GM19193 (cell line): ENCODE data around the gene EVA1B.

Source experiments
- POLR2A ChIP-seq: IDR thresholded peaks from 4 replicates; pipeline ENCODE4 v1.6.1; 2011; ENCODE audit not compliant: insufficient read depth, insufficient read length; ENCODE audit errors: extremely low read depth

Gene EVA1B

DNA sequence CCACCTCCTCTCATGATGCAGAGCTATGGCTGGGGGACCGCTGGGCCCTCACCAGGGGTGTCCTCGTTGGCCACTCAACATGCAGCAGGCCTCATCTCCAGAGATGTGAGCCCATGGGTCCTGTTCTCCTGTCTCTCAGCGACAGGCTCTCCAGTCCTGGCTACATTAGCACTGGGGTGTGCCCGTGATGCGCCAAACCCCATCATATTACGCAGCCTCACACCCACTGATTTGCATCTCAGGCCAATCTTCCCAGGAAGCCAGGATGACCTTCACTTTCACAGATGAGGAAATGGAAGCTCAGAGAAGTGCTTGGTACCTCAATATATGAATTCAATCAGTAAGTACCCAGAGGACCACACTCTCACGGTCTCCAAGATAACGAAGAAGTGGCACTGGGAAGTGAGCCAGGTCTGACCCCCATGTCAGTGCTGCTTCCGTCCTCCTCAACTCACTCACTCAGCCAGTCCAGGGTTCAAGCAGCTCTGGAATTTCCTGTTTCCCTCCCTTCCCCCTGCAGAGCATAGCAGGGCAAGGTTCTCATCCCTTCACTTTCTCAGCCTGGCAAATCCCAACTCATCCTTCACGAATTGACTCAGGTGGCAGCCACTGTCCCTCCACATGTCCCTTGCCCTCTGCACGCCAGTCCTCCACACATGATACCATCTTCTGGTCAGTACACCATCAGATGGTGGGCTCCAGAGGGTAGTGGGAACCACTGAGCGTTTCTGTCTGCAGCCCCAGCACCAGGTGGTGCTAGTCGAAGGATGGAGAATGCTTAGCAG, 28.9 kb upstream of the EVA1B start:
- no peak for TF ChIP-seq POLR2A

DNA sequence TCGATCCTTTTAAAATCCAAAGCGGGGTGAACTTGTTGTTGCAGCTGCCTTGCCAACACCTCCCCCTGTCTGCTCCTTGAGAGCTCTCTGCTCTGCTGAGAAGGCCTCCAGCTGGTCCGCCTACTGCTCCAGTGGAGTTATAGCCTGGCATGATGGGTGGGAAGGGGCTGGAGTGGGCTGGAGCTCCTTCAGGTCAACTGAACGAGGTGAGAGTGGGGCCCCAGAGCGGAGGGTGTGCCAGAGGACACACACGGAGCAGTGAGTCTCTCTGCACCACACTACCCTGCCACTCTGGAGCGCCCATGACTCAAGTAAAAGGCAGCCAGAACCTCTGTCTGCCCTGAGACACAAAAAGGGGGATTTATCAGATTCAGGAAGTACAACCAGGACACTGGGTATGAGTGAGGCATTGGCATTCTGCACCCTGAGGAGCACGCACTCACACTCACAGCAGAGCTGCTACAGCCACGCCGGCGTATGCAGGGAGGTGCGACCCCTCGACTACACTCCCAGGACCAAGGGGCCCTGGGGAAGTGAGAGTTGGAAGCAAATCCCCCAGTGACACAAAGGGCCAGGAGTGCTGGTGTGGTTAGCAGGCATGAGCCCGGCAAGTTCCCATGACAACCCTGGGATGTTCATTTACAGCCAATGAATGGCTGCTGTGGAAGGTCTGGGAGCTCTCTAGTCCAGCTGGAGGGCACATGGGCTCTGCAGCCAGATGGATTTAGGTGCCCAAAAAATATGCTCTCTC, 28.0 kb upstream of the EVA1B start:
- TF ChIP-seq POLR2A: no peak

DNA sequence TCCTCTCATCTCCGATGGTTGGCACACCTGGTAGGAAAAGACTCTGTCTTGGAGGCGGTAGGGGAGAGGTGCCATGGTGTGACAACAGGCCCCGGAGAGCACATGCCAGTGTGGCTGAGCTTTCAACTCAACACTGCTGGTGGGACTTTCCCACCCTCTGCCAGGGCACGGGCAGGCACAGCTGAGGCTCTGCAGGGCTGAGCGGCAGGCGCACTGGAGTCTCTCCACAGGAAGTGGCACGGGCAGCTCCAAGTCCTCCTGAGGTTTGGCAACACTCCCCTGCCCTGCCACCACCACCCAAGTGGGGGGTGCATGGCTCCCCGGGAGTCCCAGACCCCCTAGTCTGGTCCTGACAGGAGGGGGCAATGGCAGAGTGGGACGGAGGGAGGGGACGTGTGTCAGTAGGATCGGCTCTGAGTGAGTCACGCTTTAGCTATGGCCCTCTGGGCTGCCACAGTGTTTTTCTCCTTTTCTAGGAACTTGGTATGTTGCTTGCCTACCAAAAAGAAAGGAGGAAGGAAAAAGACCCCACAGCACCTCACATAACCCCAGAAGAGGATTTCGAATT, 27.3 kb upstream of the EVA1B start:
- no peak for TF ChIP-seq POLR2A

DNA sequence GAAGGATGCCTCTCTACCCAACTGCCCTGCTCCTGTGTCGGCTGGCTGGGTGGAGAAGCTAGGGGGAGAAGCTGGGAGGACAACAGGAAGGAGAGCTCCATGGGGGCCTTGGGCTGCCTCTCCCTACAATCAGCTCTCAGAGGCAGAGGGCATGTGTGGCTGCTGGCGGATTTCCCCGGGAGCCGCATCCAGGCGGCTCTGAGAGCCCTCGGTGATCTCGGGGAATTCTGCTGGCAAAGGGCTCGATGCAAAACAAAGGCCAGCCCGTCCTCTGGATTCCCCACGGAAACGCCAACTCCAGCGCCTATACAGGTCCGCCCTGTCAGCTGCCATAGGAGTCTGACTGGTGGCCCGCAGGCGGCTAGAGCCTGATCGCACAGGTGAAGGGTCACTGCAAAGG, 26.4 kb upstream of the EVA1B start:
- no peak for TF ChIP-seq POLR2A

DNA sequence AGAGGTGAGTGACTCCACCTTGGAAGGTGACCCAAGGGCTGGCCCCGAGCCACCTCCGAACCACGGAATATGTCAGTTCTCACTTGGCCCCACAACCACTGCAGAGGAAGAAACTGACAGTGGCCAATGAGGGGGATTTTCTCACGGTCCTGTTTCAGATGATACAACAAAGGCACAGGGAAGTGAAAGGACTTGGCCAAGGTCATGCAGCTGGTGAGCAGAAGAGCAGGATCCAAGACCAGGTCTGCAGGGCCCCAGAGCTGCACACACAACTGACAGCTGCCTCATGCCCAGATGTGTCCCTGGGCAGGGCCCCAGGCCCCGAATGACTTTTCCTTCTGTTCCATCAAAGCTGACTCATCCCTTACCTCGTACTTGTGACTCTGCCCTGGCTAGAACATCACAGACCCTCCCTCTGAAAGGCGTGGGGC, 25.8 kb upstream of the EVA1B start:
- TF ChIP-seq POLR2A: no peak

DNA sequence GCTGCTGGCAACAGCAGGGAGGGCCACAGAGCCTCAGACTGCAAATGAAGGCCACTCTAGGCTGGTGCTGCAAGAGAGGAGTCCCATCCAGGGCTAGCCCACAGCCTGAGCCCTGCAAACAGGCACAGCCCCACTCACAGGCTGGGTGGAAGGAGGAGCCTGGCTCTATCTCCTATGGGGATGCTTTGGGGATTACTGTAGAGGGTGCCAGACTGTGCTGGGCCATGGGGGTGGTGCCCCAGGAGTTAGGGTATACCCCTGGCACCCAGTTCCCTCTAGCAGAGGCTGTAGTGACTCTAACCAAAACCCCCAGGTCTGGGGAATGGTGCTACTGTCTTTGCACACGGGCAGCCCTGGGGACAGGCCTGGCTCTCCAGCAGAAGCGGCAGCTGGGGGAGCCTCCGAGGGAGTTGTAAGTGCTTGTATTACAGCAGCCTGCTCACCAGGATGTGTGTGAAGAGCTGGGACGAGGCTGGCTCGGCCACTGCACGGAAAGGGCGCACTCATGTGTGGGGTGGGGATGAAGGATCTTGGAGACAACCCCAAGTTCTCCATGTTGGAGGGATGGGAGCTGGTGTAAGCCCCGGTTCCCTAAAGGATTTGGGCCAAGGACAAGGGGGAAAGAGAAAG, 23.4 kb upstream of the EVA1B start:
- no peak for TF ChIP-seq POLR2A

DNA sequence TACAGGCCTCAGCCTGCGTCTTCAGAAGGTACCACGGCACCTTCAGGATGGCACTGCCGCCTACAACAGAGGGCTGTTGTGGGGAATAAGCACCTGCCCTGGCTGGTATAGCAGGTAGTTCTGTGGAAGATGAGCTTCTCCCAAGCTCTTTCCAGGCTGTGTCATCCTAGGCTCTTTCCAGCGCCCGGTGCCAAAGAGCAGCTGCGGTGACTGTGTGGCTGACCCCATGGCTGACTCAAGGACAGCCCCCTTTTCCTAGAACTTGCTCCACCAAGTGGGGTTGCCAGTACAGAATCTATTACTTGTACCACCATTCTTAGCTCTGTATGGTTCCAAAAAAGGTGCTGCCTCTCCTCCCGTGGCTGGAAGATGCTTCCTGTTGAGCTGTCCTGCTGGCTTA, 21.9 kb upstream of the EVA1B start:
- no peak for TF ChIP-seq POLR2A

DNA sequence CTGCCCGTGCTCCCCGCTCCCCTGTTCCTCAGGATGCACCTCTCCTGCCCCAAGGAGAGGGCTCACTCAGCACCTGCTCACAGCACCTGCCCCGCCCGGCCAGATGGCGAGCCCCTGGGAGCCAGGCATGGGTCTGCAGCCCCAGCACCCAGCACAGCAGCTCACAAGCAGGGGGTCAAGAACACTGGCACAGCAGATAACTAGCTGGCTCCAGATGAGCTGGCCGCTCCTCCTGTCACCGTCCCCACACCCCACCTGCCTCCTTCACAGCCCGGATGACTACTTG, 20.9 kb upstream of the EVA1B start:
- TF ChIP-seq POLR2A: no peak

DNA sequence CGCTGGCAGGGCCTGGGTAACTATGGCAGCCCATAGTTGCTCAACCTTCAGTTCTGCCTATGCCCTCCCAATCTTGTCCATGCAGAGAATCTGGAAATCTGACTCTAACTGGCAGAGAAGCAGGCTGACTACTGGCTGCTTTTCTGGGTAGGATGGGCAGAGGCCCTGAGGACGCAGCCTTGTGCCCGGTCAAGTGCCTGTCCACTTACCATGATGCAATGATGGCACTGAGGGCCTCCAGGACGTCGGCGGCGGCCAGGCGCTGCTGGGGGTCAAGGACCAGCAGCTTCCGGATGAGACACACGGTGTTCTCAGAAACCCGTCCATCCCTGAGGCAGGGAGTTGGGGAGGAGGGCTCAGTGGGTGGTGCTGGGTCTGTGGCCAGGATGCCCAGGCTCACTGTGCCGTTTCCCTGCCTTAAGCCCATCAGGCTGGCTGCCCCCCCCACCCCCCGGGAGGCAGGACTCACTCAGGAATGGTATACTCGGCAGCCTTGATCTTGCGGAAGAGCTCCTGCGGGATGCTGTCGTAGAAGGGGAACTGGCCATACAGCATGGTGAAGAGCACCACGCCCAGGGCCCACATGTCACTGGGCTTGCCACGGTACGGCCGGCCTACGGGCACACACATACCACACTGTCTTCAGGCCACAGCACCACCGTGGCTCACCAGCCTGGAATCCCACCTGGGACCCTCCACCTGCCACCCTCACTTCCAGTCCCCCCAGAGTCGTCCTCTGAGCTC, 20.4 kb upstream of the EVA1B start:
- TF ChIP-seq POLR2A: no peak

DNA sequence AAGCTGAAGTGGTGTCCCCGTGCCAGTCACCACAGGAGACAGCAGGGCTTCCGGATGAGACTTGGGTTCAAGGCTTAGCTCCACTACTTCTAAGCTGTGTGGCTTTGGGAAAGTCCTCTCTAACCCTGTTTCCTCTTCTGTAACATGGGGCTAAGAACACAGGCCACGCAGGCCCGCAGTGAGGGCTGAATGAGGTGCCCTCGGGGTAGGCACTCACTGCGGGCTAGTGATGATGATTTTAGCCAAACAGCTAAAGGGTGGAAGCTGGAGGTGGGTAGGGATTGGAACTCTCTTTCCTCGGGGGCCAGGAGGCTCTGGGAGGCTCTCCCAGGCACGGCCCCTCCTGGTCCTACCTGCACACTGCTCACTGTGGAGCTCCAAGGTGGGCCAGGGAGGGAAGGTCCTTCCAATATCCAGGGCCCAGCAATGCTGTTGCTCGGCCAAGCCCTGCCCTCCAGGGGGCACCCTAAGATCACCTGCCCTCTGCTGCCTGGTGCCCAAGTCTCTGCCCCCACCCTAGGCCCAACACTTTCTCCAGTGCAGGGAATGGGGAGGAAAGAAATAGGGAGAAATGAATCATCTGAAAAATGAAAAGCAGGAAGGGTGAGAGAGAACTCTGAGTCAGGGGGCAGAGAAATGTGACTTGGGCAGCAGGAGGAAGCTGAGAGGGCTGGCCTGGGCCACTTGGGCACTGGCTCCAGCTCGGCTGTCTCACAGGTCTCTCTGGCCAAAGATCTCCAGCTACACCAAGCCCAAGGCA, 19.2 kb upstream of the EVA1B start:
- TF ChIP-seq POLR2A: no peak

DNA sequence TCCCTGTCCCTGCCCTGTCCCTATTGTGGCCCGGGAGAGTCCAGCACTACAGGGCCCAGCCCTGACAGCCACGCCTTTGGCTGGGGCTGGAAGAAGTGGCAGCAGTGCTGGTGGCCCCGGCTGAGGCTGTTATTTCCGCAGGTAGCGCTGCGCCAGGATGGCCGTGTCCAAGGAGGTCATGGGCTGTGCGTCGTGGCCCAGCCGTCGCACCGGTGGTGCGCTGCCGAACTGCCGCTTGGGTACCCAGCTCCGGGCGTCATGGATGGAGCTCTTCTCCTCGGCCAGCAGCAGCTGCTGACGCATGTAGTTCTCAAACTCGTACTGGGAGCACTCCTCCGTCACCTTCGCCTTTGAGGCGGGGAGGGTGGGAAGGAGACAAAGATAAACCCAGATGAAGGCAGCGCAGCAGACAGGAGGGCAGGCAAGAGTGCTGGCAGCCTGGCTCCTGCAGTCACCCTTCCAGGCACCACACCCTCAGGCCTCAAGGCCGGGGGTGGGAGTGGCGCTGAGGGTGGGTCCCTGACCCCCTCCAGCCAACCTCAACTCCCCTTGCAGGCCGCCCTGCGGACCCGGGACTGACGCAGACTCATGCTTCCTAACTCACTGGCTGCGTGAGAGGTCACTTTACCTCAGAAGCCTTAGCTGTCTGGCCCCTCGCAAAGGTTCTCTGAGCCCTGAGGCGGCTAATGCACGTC, 18.3 kb upstream of the EVA1B start:
- TF ChIP-seq POLR2A: no peak

DNA sequence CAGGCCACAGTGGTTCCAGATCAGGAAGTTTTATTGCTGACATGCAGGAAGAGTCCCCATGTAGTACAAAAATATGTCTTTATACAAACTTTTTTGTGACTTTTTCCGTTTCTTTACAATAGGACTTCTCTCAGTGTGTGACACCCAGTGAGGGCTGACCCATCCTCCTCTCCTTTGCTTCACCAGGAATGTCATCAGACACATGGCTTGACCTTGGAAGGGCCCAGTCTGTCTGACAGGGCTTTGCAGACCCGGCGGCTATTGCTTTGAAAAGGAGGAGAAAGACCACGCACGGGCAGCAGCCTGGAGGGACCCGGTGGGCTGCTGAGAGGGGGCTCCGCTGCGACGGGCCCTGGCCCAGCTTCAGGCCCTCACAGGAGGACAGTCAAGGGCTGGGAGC, 16.2 kb upstream of the EVA1B start:
- TF ChIP-seq POLR2A: no peak

DNA sequence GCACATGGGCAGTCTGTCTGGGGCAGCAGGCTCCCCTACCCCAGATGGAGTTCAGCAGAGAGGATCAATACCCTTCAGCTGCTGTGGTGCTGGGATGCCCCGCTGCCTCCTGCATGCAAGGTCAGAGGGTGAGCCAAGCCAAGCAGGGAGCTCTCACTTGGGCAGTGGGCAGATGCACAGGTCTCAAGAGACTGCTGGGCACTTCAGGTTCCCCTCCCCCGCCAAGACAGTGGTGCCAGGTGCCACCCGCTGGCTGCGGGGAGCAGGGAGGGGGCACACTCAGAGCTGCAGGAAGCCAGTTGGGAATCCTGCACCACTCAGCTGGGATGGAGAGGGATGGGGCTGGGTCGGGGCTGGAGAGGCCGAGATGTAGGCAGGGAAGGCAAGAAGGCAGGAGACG, 15.8 kb upstream of the EVA1B start:
- TF ChIP-seq POLR2A: no peak

DNA sequence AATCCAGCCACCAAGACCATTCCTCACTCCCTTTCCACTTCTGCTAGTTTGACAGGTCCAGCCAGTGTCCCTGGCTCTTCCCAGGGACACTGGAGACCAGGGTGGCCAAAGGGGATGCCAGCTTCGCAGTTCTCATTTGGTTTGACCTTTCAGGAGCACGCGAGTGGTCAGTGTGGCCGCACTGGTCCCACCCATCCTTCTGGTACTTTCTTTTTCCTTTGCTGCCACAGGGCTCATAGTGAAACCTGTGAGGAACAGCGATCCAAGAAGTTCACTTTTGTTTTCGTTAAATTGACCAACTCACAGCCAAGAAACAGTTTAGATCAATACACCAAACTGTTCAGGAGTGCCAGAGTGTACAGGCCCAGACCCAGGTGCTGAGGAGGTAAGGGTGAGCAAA, 14.4 kb upstream of the EVA1B start:
- TF ChIP-seq POLR2A: no peak
